ENCODE measurements around the gene SARS1. TPM values are rescaled to one million over a fixed set of nuclear protein-coding genes. Genes with fewer than 3 reads are reported as not detected.

Gene SARS1
- total RNA-seq, 4 donors from 2014 or later: 154 to 172 (median 165) TPM

GRCh38 chr1:109238382-109238781 is 24.7 kb downstream of the SARS1 start:
- WGBS, 2 donors: 89 to 92% methylated on average over 2 of the region's 2 CpGs
- no peak overlapping the region for H3K4me3 ChIP-seq (ENCODE audit: low read depth, poor library complexity, severe bottlenecking)
- TF ChIP-seq CTCF (IDR thresholded peaks at IDR 0.05): no peak
- no peak for TF ChIP-seq POLR2A (IDR thresholded peaks at IDR 0.05)
- intact Hi-C loops (cut with DNase I; ENCODE audit: low total_unique reads): no loop called here
- DNase-seq (ENCODE audit: low spot score in 2 of 2): no peak

- DNase-seq (ENCODE audit: low spot score in 2 of 2): no peak
- TF ChIP-seq POLR2A (IDR thresholded peaks at IDR 0.05): no peak
- no peak for TF ChIP-seq CTCF (IDR thresholded peaks at IDR 0.05)
- no peak overlapping the region for H3K4me3 ChIP-seq (ENCODE audit: low read depth, poor library complexity, severe bottlenecking)
- 76 to 77% methylated on average over 5 of the region's 5 CpGs for WGBS, 2 donors
- intact Hi-C loops (cut with DNase I; ENCODE audit: low total_unique reads): no loop called here
Measured at GRCh38 chr1:109239047-109239408, 25.3 kb downstream of the SARS1 start.

DNA sequence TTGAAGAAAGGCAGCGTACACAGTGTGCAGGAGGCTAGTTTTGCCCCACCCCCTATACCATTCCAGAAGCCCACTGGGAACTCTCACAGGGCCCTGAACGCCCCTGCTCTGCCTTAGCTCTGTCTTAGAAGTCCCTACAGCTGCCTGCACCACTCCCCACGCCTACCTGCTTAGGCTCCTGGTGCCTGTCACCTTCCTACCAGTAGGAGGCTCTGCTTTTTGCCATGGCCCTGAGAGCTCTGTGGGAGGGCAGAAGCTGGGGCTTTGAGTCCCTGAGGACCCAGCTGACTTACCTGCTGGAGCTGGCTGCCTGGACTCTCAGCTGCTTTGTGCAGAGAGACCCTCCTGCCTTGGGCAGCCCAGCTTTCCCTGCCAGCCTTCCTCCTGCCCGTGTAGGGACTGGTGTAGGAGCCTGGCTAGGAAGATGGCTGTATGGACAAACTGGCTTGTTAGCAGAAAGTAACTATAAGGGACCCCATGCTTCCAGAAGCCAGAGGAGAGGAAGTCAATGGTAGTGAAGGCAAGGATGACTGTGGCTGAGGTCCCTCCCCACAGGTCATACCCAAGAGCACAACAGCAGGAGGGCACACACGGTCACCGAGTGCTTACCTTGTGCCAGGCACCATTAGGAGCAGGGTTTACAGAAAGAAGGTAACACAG is 25.8 kb downstream of the SARS1 start:
- intact Hi-C loops (cut with DNase I; ENCODE audit: low total_unique reads): no loop called here
- no peak for TF ChIP-seq POLR2A (IDR thresholded peaks at IDR 0.05)
- DNase-seq (ENCODE audit: low spot score in 2 of 2): no peak
- 37 to 48% methylated on average over 6 of the region's 6 CpGs for WGBS, 2 donors
- no peak overlapping the region for H3K4me3 ChIP-seq (ENCODE audit: low read depth, poor library complexity, severe bottlenecking)

DNA sequence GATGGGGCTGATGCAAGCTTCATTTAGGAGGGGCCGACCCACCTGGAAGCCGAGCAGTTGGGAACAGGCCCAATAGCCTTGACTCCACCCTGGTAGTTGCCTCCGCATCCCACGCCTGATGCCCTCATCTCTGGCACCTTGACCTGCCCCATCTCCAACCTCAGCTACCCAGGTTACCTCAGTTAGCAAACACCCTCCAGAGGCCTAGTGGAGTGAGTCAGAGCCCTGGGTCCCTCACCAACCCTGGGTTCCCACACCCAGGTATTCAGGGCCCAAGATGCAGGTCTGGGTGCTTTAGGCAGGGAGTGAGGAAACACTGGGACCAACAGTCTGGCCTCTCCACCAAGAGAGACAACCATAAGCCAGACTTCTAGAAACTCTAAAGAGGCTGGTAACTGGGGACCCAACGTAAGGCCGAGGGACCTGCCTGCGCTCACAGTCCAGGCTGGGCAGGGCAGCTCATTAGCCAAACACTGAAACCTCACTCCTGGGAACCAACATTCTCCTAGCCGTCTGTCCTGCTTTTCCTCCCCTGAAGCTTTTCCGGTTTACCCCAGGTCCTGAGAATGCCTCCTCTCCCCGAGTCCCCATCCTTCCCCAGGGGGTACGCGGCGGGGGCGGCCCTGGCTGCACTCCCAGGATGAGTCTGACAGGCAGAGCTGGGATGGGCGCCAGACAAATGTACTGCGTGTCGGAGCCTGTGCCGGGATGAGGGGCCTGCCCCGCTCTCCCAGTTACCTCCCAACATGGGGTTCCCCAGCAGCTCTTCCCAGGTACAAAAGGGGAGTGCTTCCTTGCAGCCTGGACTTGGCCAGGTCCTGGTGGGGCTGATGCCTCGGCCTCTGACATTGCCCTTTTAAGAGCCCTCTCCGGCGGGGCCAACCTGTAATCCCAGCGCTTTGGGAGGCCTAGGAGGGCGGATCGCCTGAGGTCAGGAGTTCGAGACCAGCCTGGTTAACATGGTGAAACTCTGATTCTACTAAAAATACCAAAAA is 26.7 kb downstream of the SARS1 start:
- TF ChIP-seq POLR2A (IDR thresholded peaks at IDR 0.05): no peak
- TF ChIP-seq CTCF (IDR thresholded peaks at IDR 0.05): no peak
- WGBS, 2 donors: 12 to 19% methylated on average over 26 of the region's 26 CpGs
- DNase-seq (ENCODE audit: low spot score in 2 of 2): peak; percentile 77 to 93
- intact Hi-C loops (cut with DNase I; ENCODE audit: low total_unique reads): no loop called here
- no peak overlapping the region for H3K4me3 ChIP-seq (ENCODE audit: low read depth, poor library complexity, severe bottlenecking)

- DNase-seq (ENCODE audit: low spot score in 2 of 2): no peak
- no peak overlapping the region for H3K4me3 ChIP-seq (ENCODE audit: low read depth, poor library complexity, severe bottlenecking)
- 37 to 61% methylated on average over 6 of the region's 6 CpGs for WGBS, 2 donors
- TF ChIP-seq POLR2A (IDR thresholded peaks at IDR 0.05) (no peak), CTCF (IDR thresholded peaks at IDR 0.05) (no peak)
- intact Hi-C loops (cut with DNase I; ENCODE audit: low total_unique reads): no loop called here
Measured at GRCh38 chr1:109241344-109241743, 27.6 kb downstream of the SARS1 start.

DNA sequence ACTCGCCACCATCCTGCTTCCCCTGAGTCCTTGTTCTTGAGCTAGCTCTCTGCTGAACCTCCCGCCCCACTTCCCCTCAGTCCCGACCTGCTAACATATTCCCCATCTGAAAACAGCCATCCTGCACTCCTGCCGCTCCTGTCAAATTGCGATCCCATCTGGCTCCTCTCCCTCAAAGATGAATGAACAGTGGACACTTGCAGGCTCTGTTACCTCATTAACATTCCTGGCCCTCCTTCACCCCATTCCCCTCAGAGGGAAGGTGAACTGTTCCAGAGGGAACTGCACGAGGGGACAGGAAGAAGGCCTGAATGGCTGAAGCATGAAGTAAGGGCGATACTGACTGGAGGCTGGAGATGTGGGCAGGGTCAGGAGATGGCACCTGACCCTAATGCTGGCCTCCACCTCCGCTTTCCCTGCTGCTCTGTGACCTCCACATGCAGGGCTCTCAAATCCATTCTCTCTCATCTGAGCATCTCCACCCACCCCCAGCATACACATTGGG is 28.2 kb downstream of the SARS1 start:
- peak in 1 of 2 donors; percentile 81 for DNase-seq (ENCODE audit: low spot score in 2 of 2)
- TF ChIP-seq CTCF (IDR thresholded peaks at IDR 0.05) (no peak), POLR2A (IDR thresholded peaks at IDR 0.05) (no peak)
- H3K4me3 ChIP-seq (ENCODE audit: low read depth, poor library complexity, severe bottlenecking): no peak overlapping the region

More for the DNA sequence above, 28.2 kb downstream of the SARS1 start:
- intact Hi-C loops (cut with DNase I; ENCODE audit: low total_unique reads): no loop called here
- 46 to 50% methylated on average over 8 of the region's 8 CpGs for WGBS, 2 donors

Measured in lower leg skin (tissue), 4 donors.